SK-N-SH (cell line): Measurements from ENCODE around the gene KIT.

Experiments
- CHD2 ChIP-seq: fragments of 150-350 bp; IDR thresholded peaks from 2 replicates; pipeline ENCODE4 v1.6.1; 2018; ENCODE audit warnings: low read length; ENCODE audit not compliant: partially characterized antibody
- EP300 ChIP-seq, 2 experiments: IDR thresholded peaks; 2 replicates each; pipeline versions ENCODE4 v1.4.0 to v1.6.1; 2012; ENCODE audit warnings: borderline replicate concordance in 1 of 2, low read depth in 1 of 2, low read length in 1 of 2
- EZH2phosphoT487 ChIP-seq: fragments of 200-600 bp; sonication (generic); IDR thresholded peaks from 2 replicates; pipeline ENCODE4 v1.6.1; 2017; ENCODE audit warnings: low read depth, mixed run types, mild to moderate bottlenecking, antibody characterized with exemption, moderate library complexity, borderline replicate concordance
- GABPA ChIP-seq: IDR thresholded peaks from 2 replicates; pipeline ENCODE4 v1.4.0; 2012; ENCODE audit warnings: low read depth, mild to moderate bottlenecking
- GATA2 ChIP-seq: sonication (generic); formaldehyde crosslinking; IDR thresholded peaks from 2 replicates; pipeline ENCODE4 v1.5.0; 2020; ENCODE audit warnings: mild to moderate bottlenecking, missing genetic modification reagents
- JUND ChIP-seq: IDR thresholded peaks from 2 replicates; pipeline ENCODE4 v1.4.0; 2012
- MEF2A ChIP-seq: IDR thresholded peaks from 2 replicates; pipeline ENCODE4 v1.4.0; 2012; ENCODE audit warnings: low read depth, borderline replicate concordance
- POLR2AphosphoS5 ChIP-seq: IDR thresholded peaks from 2 replicates; pipeline ENCODE4 v1.6.1; 2012; ENCODE audit warnings: low read depth, low read length
- RAD21 ChIP-seq: IDR thresholded peaks from 2 replicates; pipeline ENCODE4 v1.6.1; 2012; ENCODE audit warnings: mild to moderate bottlenecking, low read length
- TAF1 ChIP-seq: IDR thresholded peaks from 2 replicates; pipeline ENCODE4 v1.6.1; 2012; ENCODE audit warnings: low read depth, mild to moderate bottlenecking, low read length, moderate library complexity, borderline replicate concordance
- TF ChIP-seq, protein P1 (sequence below): fragments of 200-600 bp; sonication (generic); IDR thresholded peaks from 2 replicates; pipeline ENCODE4 v1.6.1; 2017; ENCODE audit warnings: antibody characterized with exemption, mild to moderate bottlenecking, moderate library complexity
- TF ChIP-seq, protein P2 (sequence below): fragments of 150-350 bp; IDR thresholded peaks from 2 replicates; pipeline ENCODE4 v1.6.1; 2017; ENCODE audit warnings: antibody characterized with exemption, low read length, low read depth, borderline replicate concordance
- TF ChIP-seq, protein P3 (sequence below): IDR thresholded peaks from 2 replicates; pipeline ENCODE4 v1.4.0; 2012; ENCODE audit warnings: low read depth
- TF ChIP-seq, protein P4 (sequence below): IDR thresholded peaks from 2 replicates; pipeline ENCODE4 v1.4.0; 2012; ENCODE audit warnings: low read depth, borderline replicate concordance

DNA sequence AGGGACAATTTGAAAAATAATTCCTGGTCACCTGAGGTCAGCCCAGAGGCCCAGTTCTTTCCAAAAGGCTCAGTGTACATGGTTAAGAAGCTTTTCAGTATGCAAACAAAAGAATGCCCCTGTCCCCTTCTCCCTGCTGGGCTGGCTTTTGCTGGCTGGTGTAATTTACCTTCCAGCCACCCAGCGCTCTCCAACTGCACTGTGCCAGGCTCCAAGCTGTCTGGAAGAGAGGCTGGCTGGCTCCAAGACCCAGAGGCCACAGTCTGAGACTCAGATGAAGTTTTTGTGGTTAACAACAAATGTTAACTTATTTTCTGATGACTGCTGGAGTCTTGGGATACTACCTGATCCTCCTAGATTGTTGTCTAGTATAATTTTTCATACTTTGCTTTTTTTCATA is 11.9 kb upstream of the KIT start:
- TF ChIP-seq, protein P1, sequence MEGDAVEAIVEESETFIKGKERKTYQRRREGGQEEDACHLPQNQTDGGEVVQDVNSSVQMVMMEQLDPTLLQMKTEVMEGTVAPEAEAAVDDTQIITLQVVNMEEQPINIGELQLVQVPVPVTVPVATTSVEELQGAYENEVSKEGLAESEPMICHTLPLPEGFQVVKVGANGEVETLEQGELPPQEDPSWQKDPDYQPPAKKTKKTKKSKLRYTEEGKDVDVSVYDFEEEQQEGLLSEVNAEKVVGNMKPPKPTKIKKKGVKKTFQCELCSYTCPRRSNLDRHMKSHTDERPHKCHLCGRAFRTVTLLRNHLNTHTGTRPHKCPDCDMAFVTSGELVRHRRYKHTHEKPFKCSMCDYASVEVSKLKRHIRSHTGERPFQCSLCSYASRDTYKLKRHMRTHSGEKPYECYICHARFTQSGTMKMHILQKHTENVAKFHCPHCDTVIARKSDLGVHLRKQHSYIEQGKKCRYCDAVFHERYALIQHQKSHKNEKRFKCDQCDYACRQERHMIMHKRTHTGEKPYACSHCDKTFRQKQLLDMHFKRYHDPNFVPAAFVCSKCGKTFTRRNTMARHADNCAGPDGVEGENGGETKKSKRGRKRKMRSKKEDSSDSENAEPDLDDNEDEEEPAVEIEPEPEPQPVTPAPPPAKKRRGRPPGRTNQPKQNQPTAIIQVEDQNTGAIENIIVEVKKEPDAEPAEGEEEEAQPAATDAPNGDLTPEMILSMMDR, result no peak
- TF ChIP-seq MEF2A (no peak), EP300 (IDR thresholded peaks at IDR 0.05; ENCODE audit: borderline replicate concordance in 1 of 2, low read depth in 1 of 2, low read length in 1 of 2) (no peak), JUND (no peak), EZH2phosphoT487 (no peak), GABPA (no peak), TAF1 (no peak), CHD2 (no peak), POLR2AphosphoS5 (no peak), GATA2 (CRISPR knock-in tag) (no peak), RAD21 (no peak)
- TF ChIP-seq, protein P2, sequence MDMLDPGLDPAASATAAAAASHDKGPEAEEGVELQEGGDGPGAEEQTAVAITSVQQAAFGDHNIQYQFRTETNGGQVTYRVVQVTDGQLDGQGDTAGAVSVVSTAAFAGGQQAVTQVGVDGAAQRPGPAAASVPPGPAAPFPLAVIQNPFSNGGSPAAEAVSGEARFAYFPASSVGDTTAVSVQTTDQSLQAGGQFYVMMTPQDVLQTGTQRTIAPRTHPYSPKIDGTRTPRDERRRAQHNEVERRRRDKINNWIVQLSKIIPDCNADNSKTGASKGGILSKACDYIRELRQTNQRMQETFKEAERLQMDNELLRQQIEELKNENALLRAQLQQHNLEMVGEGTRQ, result no peak
- TF ChIP-seq, protein P3, sequence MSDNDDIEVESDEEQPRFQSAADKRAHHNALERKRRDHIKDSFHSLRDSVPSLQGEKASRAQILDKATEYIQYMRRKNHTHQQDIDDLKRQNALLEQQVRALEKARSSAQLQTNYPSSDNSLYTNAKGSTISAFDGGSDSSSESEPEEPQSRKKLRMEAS, result no peak
- TF ChIP-seq, protein P4, sequence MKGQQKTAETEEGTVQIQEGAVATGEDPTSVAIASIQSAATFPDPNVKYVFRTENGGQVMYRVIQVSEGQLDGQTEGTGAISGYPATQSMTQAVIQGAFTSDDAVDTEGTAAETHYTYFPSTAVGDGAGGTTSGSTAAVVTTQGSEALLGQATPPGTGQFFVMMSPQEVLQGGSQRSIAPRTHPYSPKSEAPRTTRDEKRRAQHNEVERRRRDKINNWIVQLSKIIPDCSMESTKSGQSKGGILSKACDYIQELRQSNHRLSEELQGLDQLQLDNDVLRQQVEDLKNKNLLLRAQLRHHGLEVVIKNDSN, result no peak
